Measurements from ENCODE around the gene ADGRV1.

DNA sequence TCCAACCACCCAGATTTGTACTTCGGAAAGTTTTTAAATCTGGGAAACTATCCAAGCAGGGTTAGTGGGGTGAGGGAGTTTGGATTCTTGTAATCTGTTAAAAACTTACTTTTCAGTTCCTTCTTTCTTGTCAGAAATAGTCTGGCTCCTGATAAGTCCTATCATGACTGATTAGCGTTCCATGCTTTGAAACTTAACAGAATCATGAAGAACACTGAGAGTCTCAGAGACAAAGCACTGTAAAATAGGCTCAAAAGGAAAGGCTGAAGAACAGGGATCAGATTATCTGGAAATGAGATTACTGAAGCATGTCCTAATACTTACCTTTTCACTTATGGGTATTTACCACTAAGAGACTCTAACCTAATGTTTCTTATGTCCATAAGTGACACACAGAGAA lies 582.1 kb downstream of the ADGRV1 start:
- TF ChIP-seq POLR2AphosphoS5 (IDR thresholded peaks at IDR 0.05; ENCODE audit: low read depth, low read length) (no peak), REST (IDR thresholded peaks at IDR 0.05; ENCODE audit: insufficient read depth in 1 of 2, low read depth in 2 of 2, low read length in 2 of 2) (no peak), SIN3A (IDR thresholded peaks at IDR 0.05; ENCODE audit: borderline replicate concordance, insufficient read depth, low read length) (no peak), TAF1 (IDR thresholded peaks at IDR 0.05; ENCODE audit: borderline replicate concordance, insufficient read depth, low read length) (no peak), FOXP2 (optimal IDR thresholded peaks at IDR 0.05; ENCODE audit: borderline replicate concordance, extremely low read depth, extremely low read length, insufficient read depth) (no peak)

Measured in PFSK-1 (cell line).